OCI-LY7 (cell line): ENCODE results near the gene TTC21A. TPM values are rescaled to one million over a fixed set of nuclear protein-coding genes. Genes with fewer than 3 reads are reported as not detected.

Source experiments
- BruUV-seq: library from RNA; stranded (reverse); fragments of 400-500 nt; replicated peaks from 2 replicates; lab custom pipeline; 2021; lab: Mats Ljungman, UMichigan
- CTCF ChIA-PET: fragments of 300-600 bp; sonication (Branson Sonifier 250); formaldehyde crosslinking; loops from one replicate; lab custom pipeline; 2022; ENCODE audit warnings: antibody characterized with exemption; ENCODE audit not compliant: unreplicated experiment; lab: Charles Lee
- POLR2A ChIA-PET: fragments of 300-600 bp; sonication (Branson Sonifier 250); formaldehyde crosslinking; loops from one replicate; lab custom pipeline; 2022; ENCODE audit warnings: antibody characterized with exemption; lab: Charles Lee
- DNase-seq: peaks from one replicate; pipeline ENCODE4 v3.0.0-alpha.2; 2015; ENCODE audit warnings: low spot score
- H2AFZ ChIP-seq: fragments of 200-600 bp; sonication (generic), shearing (Covaris generic); 2 replicates; pipeline ENCODE4 v1.6.1; 2014; ENCODE audit warnings: mild to moderate bottlenecking, antibody characterized with exemption, low read length, moderate library complexity
- H3K27ac ChIP-seq: fragments of 200-600 bp; sonication (generic); 2 replicates; pipeline ENCODE4 v1.5.1; 2014; ENCODE audit warnings: mixed run types, low read depth, mild to moderate bottlenecking, moderate library complexity, low read length, inconsistent platforms; ENCODE audit not compliant: poor library complexity, severe bottlenecking
- H3K36me3 ChIP-seq: fragments of 200-600 bp; sonication (generic); 2 replicates; pipeline ENCODE4 v1.6.1; 2014; ENCODE audit warnings: mild to moderate bottlenecking, antibody characterized with exemption, low read length, moderate library complexity, mixed read lengths; ENCODE audit not compliant: insufficient read depth
- H3K4me1 ChIP-seq: fragments of 200-600 bp; sonication (generic); 2 replicates; pipeline ENCODE4 v1.5.1; 2014; ENCODE audit warnings: mild to moderate bottlenecking, low read length; ENCODE audit not compliant: insufficient read depth, poor library complexity, severe bottlenecking
- H3K4me2 ChIP-seq: fragments of 200-600 bp; sonication (generic); 2 replicates; pipeline ENCODE4 v1.6.1; 2014; ENCODE audit warnings: mild to moderate bottlenecking, low read length
- H3K4me3 ChIP-seq: fragments of 200-600 bp; sonication (generic); 2 replicates; pipeline ENCODE4 v1.5.1; 2014; ENCODE audit warnings: mild to moderate bottlenecking, low read depth, low read length; ENCODE audit not compliant: poor library complexity, severe bottlenecking
- H3K79me2 ChIP-seq: fragments of 200-600 bp; sonication (generic); 2 replicates; pipeline ENCODE4 v1.6.1; 2016; ENCODE audit warnings: low read depth, mild to moderate bottlenecking, low read length, moderate library complexity, mixed read lengths; ENCODE audit not compliant: insufficient read depth
- H3K9me2 ChIP-seq: fragments of 200-600 bp; sonication (generic); 2 replicates; pipeline ENCODE4 v1.6.1; 2016; ENCODE audit warnings: mild to moderate bottlenecking, low read length, mixed read lengths; ENCODE audit not compliant: insufficient read depth
- H3K9me3 ChIP-seq: fragments of 200-600 bp; sonication (generic); 2 replicates; pipeline ENCODE4 v1.6.1; 2014; ENCODE audit warnings: mild to moderate bottlenecking, mixed run types, low read length, mixed read lengths
- H4K20me1 ChIP-seq: fragments of 200-600 bp; sonication (generic); 2 replicates; pipeline ENCODE4 v1.6.1; 2014; ENCODE audit warnings: mild to moderate bottlenecking, antibody characterized with exemption, low read length, moderate library complexity, mixed read lengths; ENCODE audit not compliant: insufficient read depth
- EZH2phosphoT487 ChIP-seq: fragments of 200-600 bp; sonication (generic); IDR thresholded peaks from 2 replicates; pipeline ENCODE4 v1.6.1; 2018; ENCODE audit warnings: low read depth, borderline replicate concordance, mild to moderate bottlenecking, mixed run types, antibody characterized with exemption, low read length, moderate library complexity, mixed read lengths
- intact Hi-C: fragments of 100-400 bp; cut with micrococcal nuclease; formaldehyde crosslinking; loops from one replicate; pipeline ENCODE4 v1.10.0; 2022; ENCODE audit not compliant: unreplicated experiment
- total RNA-seq, 2 experiments: library from RNA; depleted of rRNA in 1 of 2; stranded (reverse); fragments of >200 nt in 1 of 2; shearing (Covaris generic) in 1 of 2; gene quantifications; 2 replicates each; pipeline ENCODE4 v1.2.3, GENCODE V29; 2014 to 2022
- TF ChIP-seq, protein P1 (sequence below): fragments of 200-600 bp; sonication (generic); conservative IDR thresholded peaks from 2 replicates; pipeline ENCODE4 v1.5.1; 2014; ENCODE audit warnings: mild to moderate bottlenecking, antibody characterized with exemption, low read length, moderate library complexity, mixed read lengths

TTC21A gene
- total RNA-seq, 2 experiments from 2014 or later, result 12.8 to 27.1 TPM

DNA sequence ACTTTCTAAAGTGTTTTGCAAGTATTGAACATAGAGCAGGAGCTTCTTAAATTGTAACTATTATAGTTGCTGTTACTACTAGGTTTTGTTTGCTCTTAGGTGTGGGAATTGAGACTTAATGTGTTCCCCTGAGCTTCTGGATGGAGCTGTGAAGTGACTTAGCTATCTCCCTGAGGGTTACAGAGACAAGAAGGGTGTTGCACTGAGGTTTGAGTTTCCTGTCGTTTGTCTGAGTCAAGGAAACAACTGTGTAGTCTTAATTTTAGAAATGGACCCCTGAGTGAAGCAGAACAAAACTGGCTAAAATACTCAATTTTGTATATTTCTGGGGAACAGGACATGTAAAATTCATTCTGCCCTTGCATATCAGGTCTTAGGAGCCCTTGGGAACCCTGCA lies 20.4 kb downstream of the TTC21A start:
- no peak for TF ChIP-seq EZH2phosphoT487
- TF ChIP-seq, protein P1, sequence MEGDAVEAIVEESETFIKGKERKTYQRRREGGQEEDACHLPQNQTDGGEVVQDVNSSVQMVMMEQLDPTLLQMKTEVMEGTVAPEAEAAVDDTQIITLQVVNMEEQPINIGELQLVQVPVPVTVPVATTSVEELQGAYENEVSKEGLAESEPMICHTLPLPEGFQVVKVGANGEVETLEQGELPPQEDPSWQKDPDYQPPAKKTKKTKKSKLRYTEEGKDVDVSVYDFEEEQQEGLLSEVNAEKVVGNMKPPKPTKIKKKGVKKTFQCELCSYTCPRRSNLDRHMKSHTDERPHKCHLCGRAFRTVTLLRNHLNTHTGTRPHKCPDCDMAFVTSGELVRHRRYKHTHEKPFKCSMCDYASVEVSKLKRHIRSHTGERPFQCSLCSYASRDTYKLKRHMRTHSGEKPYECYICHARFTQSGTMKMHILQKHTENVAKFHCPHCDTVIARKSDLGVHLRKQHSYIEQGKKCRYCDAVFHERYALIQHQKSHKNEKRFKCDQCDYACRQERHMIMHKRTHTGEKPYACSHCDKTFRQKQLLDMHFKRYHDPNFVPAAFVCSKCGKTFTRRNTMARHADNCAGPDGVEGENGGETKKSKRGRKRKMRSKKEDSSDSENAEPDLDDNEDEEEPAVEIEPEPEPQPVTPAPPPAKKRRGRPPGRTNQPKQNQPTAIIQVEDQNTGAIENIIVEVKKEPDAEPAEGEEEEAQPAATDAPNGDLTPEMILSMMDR, result no peak

DNA sequence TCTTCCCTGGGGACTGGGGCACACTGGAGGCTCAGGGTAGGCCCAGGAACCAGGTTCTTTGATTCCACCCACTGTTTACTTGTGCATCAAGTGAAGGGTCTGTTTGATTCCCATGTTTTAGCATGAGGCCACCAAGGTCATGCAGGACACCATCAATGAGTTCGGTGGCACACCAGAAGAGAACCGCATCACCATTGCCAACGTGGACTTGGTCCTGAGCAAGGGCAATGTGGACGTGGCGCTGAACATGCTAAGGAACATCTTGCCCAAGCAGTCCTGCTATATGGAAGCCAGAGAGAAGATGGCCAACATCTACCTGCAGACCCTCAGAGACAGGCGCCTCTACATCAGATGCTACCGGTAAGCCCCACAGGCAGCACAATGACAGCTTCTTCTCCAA lies 21.5 kb downstream of the TTC21A start:
- CTCF ChIA-PET, result interaction anchor here (1.1 kb wide), 1 partner anchor 14 kb away, joined by 3 read pairs; no protein-coding TSS in a partner anchor
- DNase-seq, result no peak

More for the DNA sequence above, 20.4 kb downstream of the TTC21A start:
- no TSS peak for BruUV-seq
- intact Hi-C loops, result loop anchor here (2.0 kb wide), 1 partner anchor 53 kb away; no protein-coding TSS in a partner anchor
- CTCF ChIA-PET, result interaction anchor here (1.0 to 2.2 kb wide), 4 partner anchors 13 to 164 kb away, joined by 3 to 8 read pairs (median 5); no protein-coding TSS in a partner anchor
- H3K9me3 ChIP-seq, result no peaks in the 10 kb centered on the region
- H3K4me3 ChIP-seq, result no peak overlapping the region
- H3K36me3 ChIP-seq, result peaks cover 3% of the 10 kb centered on the region; the same call in 1 of the 2 replicates
- peak overlapping the region; percentile 22 for H3K27ac ChIP-seq
- DNase-seq, result peak; percentile 41
- no peaks in the 10 kb centered on the region for H3K9me2 ChIP-seq
- H3K79me2 ChIP-seq, result no peaks in the 10 kb centered on the region
- H4K20me1 ChIP-seq, result no peaks in the 10 kb centered on the region
- POLR2A ChIA-PET, result interaction anchor here (1.2 to 2.5 kb wide), 5 partner anchors 10 to 77 kb away, joined by 3 to 11 read pairs (median 4); no protein-coding TSS in a partner anchor
- peaks cover 52% of the 10 kb centered on the region for H3K4me1 ChIP-seq
- no peak overlapping the region for H2AFZ ChIP-seq
- peak overlapping the region; percentile 38 for H3K4me2 ChIP-seq

More for the DNA sequence above, 21.5 kb downstream of the TTC21A start:
- Histone ChIP-seq H3K9me3 (no peaks in the 10 kb centered on the region), H3K9me2 (no peaks in the 10 kb centered on the region), H3K4me1 (peaks cover 42% of the 10 kb centered on the region), H3K4me3 (no peak overlapping the region), H4K20me1 (no peaks in the 10 kb centered on the region), H2AFZ (no peak overlapping the region), H3K27ac (no peak overlapping the region), H3K36me3 (peaks cover 3% of the 10 kb centered on the region; the same call in 1 of the 2 replicates), H3K79me2 (no peaks in the 10 kb centered on the region), H3K4me2 (no peak overlapping the region)
- no peak for TF ChIP-seq EZH2phosphoT487
- TF ChIP-seq, protein P1, result no peak
- no TSS peak for BruUV-seq
- POLR2A ChIA-PET, result interaction anchor here (1.1 to 1.7 kb wide), 3 partner anchors 11 to 41 kb away, joined by 3 to 4 read pairs (median 3); no protein-coding TSS in a partner anchor
- intact Hi-C loops, result no loop called here
